HepG2 (cell line): ENCODE results near the gene BTBD19. TPM values are rescaled to one million over a fixed set of nuclear protein-coding genes. Genes with fewer than 3 reads are reported as not detected.
A peak's percentile ranks its signal among the peaks of the same experiment; 100 is the strongest.

Experiments used
- FOXA1 ChIP-seq, 2 experiments: fragments of 450-650 bp in 1 of 2; sonication (generic) in 1 of 2; formaldehyde crosslinking in 1 of 2; IDR thresholded peaks; 2 replicates each; pipeline versions ENCODE4 v1.4.0 to v1.6.1; 2016 to 2020; ENCODE audit warnings: missing genetic modification reagents in 1 of 2
- GFI1 ChIP-seq: sonication (generic); formaldehyde crosslinking; IDR thresholded peaks from 2 replicates; pipeline ENCODE4 v1.5.0; 2020; ENCODE audit warnings: missing genetic modification reagents, mild to moderate bottlenecking, borderline replicate concordance
- HIVEP1 ChIP-seq: sonication (generic); formaldehyde crosslinking; IDR thresholded peaks from 2 replicates; pipeline ENCODE4 v1.4.0; 2020; ENCODE audit warnings: mild to moderate bottlenecking, missing genetic modification reagents
- MBD4 ChIP-seq: IDR thresholded peaks from 2 replicates; pipeline ENCODE4 v1.6.1; 2012; ENCODE audit warnings: low read length, inconsistent platforms, borderline replicate concordance
- SP2 ChIP-seq: sonication (generic); formaldehyde crosslinking; IDR thresholded peaks from 2 replicates; pipeline ENCODE4 v1.5.1; 2020; ENCODE audit warnings: mild to moderate bottlenecking, missing genetic modification reagents
- U2AF2 ChIP-seq: fragments of 200-400 bp; formaldehyde crosslinking; IDR thresholded peaks from 2 replicates; pipeline ENCODE4 v1.6.1; 2017; ENCODE audit warnings: low read depth, mild to moderate bottlenecking, low read length
- ZNF121 ChIP-seq: sonication (generic); formaldehyde crosslinking; IDR thresholded peaks from 2 replicates; pipeline ENCODE4 v1.5.0; 2020; ENCODE audit warnings: mild to moderate bottlenecking, missing genetic modification reagents
- ZNF790 ChIP-seq: sonication (generic); formaldehyde crosslinking; IDR thresholded peaks from 2 replicates; pipeline ENCODE4 v1.8.0; 2022; ENCODE audit warnings: missing genetic modification reagents, mild to moderate bottlenecking, borderline replicate concordance
- polyA plus RNA-seq, 8 experiments: library from polyadenylated mRNA; depleted of rRNA in 3 of 8; stranded (reverse) in 7 of 8; unstranded in 1 of 8; fragments of >200 nt; fragmentation: Illumina TruSeq in 4 of 8; extraction: Trizol in 4 of 8; gene quantifications; 2 replicates each; pipeline versions ENCODE4 v1.2.1 to v1.2.3, GENCODE V29; 2011 to 2016; ENCODE audit warnings: low read depth in 4 of 8, missing spikeins in 1 of 8, mixed read lengths in 1 of 8; ENCODE audit not compliant: insufficient read depth in 1 of 8
- total RNA-seq, 5 experiments: library from RNA; depleted of rRNA; stranded (reverse); fragments of >200 nt; fragmentation: Illumina TruSeq; extraction: Trizol; gene quantifications; 2 replicates each; pipeline ENCODE4 v1.2.3, GENCODE V29; 2016; ENCODE audit warnings: low read depth in 1 of 5
- TF ChIP-seq, protein P1 (sequence below): sonication (generic); formaldehyde crosslinking; conservative IDR thresholded peaks from 2 replicates; pipeline ENCODE4 v1.8.1; 2023; ENCODE audit warnings: missing genetic modification reagents
- TF ChIP-seq, protein P2 (sequence below): sonication (generic); formaldehyde crosslinking; IDR thresholded peaks from 2 replicates; pipeline ENCODE4 v1.5.0; 2020; ENCODE audit warnings: mild to moderate bottlenecking, missing genetic modification reagents
- TF ChIP-seq, protein P3 (sequence below): sonication (generic); formaldehyde crosslinking; IDR thresholded peaks from 2 replicates; pipeline ENCODE4 v1.4.0; 2020; ENCODE audit warnings: missing genetic modification reagents
- TF ChIP-seq, protein P4 (sequence below): sonication (generic); formaldehyde crosslinking; conservative IDR thresholded peaks from 2 replicates; pipeline ENCODE4 v1.8.0; 2022; ENCODE audit warnings: missing genetic modification reagents
- TF ChIP-seq, protein P5 (sequence below): IDR thresholded peaks from 2 replicates; pipeline ENCODE4 v1.6.1; 2016; ENCODE audit warnings: missing compliant biosample characterization, missing genetic modification reagents, borderline replicate concordance
- TF ChIP-seq, protein P6 (sequence below): sonication (generic); formaldehyde crosslinking; IDR thresholded peaks from 2 replicates; pipeline ENCODE4 v1.5.0; 2020; ENCODE audit warnings: missing genetic modification reagents

Gene BTBD19
- total and polyA plus RNA-seq, 2 of the 13 experiments (the other 11 are each of a cell fraction or from before 2014, with no cell fraction given) = 2.7 to 6.7 TPM

DNA sequence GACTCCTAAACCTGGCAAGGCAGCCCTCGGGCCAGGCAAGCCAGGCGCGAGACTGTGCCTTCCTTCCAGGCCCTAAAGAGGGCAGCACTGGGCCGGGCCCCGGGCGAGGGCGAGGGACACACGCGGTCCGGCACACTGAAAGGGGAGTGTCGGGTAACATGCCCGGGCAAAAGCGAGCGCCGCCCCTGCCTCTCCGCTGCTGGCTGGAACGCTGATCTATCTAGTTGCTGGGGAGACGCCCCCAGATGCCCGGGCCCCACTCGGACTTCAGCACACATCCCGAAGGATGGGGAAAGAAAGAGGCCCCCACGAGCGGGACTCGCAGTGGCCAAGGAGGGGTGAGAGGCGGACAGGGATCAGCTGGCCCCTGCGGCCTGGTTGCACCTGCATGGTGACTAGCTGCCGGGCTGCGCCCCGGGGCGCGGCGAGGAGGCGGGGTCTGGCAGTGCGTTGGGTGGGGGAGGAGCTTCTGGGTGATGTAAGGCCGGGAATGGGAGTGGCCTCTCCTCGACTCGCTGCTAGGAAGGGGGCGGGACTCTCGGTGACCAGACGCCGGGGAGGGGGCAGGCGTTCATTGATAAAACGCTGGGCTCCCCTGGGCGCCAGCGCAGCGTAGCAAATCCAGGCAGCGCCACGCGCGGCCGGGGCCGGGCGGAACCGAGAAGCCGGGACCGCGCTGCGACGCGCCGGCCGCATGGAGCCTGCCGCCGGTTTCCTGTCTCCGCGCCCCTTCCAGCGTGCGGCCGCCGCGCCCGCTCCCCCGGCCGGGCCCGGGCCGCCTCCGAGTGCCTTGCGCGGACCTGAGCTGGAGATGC, 8.3 kb upstream of the BTBD19 start, which contains the start of gene PLK3 (continued):
- TF ChIP-seq, protein P1, sequence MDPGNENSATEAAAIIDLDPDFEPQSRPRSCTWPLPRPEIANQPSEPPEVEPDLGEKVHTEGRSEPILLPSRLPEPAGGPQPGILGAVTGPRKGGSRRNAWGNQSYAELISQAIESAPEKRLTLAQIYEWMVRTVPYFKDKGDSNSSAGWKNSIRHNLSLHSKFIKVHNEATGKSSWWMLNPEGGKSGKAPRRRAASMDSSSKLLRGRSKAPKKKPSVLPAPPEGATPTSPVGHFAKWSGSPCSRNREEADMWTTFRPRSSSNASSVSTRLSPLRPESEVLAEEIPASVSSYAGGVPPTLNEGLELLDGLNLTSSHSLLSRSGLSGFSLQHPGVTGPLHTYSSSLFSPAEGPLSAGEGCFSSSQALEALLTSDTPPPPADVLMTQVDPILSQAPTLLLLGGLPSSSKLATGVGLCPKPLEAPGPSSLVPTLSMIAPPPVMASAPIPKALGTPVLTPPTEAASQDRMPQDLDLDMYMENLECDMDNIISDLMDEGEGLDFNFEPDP (CRISPR knock-in tag) = no peak
- peak; percentile 47; the same call in 1 of the 2 replicates for TF ChIP-seq SP2 (CRISPR knock-in tag)
- no peak for TF ChIP-seq FOXA1 (IDR thresholded peaks at IDR 0.05)
- TF ChIP-seq FOXA1 (CRISPR knock-in tag; IDR thresholded peaks at IDR 0.05) = peak; percentile 24; the same call in 1 of the 2 replicates
- peak; percentile 64; the same call in 1 of the 2 replicates for TF ChIP-seq GFI1 (CRISPR knock-in tag)
- 0 out of 2 replicates have a peak, but pooled peaks have one; percentile 50 for TF ChIP-seq U2AF2
- peak; percentile 81 for TF ChIP-seq ZNF121 (CRISPR knock-in tag)
- TF ChIP-seq HIVEP1 (CRISPR knock-in tag) = peak; percentile 77
- TF ChIP-seq, protein P2, sequence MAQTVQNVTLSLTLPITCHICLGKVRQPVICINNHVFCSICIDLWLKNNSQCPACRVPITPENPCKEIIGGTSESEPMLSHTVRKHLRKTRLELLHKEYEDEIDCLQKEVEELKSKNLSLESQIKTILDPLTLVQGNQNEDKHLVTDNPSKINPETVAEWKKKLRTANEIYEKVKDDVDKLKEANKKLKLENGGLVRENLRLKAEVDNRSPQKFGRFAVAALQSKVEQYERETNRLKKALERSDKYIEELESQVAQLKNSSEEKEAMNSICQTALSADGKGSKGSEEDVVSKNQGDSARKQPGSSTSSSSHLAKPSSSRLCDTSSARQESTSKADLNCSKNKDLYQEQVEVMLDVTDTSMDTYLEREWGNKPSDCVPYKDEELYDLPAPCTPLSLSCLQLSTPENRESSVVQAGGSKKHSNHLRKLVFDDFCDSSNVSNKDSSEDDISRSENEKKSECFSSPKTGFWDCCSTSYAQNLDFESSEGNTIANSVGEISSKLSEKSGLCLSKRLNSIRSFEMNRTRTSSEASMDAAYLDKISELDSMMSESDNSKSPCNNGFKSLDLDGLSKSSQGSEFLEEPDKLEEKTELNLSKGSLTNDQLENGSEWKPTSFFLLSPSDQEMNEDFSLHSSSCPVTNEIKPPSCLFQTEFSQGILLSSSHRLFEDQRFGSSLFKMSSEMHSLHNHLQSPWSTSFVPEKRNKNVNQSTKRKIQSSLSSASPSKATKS (CRISPR knock-in tag) = no peak; the same call in 1 of the 2 replicates
- peak; percentile 82; the same call in 1 of the 2 replicates for TF ChIP-seq ZNF790
- TF ChIP-seq, protein P3, sequence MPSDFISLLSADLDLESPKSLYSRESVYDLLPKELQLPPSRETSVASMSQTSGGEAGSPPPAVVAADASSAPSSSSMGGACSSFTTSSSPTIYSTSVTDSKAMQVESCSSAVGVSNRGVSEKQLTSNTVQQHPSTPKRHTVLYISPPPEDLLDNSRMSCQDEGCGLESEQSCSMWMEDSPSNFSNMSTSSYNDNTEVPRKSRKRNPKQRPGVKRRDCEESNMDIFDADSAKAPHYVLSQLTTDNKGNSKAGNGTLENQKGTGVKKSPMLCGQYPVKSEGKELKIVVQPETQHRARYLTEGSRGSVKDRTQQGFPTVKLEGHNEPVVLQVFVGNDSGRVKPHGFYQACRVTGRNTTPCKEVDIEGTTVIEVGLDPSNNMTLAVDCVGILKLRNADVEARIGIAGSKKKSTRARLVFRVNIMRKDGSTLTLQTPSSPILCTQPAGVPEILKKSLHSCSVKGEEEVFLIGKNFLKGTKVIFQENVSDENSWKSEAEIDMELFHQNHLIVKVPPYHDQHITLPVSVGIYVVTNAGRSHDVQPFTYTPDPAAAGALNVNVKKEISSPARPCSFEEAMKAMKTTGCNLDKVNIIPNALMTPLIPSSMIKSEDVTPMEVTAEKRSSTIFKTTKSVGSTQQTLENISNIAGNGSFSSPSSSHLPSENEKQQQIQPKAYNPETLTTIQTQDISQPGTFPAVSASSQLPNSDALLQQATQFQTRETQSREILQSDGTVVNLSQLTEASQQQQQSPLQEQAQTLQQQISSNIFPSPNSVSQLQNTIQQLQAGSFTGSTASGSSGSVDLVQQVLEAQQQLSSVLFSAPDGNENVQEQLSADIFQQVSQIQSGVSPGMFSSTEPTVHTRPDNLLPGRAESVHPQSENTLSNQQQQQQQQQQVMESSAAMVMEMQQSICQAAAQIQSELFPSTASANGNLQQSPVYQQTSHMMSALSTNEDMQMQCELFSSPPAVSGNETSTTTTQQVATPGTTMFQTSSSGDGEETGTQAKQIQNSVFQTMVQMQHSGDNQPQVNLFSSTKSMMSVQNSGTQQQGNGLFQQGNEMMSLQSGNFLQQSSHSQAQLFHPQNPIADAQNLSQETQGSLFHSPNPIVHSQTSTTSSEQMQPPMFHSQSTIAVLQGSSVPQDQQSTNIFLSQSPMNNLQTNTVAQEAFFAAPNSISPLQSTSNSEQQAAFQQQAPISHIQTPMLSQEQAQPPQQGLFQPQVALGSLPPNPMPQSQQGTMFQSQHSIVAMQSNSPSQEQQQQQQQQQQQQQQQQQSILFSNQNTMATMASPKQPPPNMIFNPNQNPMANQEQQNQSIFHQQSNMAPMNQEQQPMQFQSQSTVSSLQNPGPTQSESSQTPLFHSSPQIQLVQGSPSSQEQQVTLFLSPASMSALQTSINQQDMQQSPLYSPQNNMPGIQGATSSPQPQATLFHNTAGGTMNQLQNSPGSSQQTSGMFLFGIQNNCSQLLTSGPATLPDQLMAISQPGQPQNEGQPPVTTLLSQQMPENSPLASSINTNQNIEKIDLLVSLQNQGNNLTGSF (CRISPR knock-in tag) = no peak
- TF ChIP-seq, protein P4, sequence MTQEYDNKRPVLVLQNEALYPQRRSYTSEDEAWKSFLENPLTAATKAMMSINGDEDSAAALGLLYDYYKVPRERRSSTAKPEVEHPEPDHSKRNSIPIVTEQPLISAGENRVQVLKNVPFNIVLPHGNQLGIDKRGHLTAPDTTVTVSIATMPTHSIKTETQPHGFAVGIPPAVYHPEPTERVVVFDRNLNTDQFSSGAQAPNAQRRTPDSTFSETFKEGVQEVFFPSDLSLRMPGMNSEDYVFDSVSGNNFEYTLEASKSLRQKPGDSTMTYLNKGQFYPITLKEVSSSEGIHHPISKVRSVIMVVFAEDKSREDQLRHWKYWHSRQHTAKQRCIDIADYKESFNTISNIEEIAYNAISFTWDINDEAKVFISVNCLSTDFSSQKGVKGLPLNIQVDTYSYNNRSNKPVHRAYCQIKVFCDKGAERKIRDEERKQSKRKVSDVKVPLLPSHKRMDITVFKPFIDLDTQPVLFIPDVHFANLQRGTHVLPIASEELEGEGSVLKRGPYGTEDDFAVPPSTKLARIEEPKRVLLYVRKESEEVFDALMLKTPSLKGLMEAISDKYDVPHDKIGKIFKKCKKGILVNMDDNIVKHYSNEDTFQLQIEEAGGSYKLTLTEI = no peak
- TF ChIP-seq, protein P5, sequence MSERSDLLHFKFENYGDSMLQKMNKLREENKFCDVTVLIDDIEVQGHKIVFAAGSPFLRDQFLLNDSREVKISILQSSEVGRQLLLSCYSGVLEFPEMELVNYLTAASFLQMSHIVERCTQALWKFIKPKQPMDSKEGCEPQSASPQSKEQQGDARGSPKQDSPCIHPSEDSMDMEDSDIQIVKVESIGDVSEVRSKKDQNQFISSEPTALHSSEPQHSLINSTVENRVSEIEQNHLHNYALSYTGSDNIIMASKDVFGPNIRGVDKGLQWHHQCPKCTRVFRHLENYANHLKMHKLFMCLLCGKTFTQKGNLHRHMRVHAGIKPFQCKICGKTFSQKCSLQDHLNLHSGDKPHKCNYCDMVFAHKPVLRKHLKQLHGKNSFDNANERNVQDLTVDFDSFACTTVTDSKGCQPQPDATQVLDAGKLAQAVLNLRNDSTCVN = peak; percentile 82; the same call in 1 of the 2 replicates
- TF ChIP-seq, protein P6, sequence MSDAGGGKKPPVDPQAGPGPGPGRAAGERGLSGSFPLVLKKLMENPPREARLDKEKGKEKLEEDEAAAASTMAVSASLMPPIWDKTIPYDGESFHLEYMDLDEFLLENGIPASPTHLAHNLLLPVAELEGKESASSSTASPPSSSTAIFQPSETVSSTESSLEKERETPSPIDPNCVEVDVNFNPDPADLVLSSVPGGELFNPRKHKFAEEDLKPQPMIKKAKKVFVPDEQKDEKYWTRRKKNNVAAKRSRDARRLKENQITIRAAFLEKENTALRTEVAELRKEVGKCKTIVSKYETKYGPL (CRISPR knock-in tag) = no peak
- TF ChIP-seq MBD4 = no peak
